Measurements from ENCODE around the gene CCDC60. TPM values are rescaled to one million over a fixed set of nuclear protein-coding genes. Genes with fewer than 3 reads are reported as not detected.

The CCDC60 gene
- total RNA-seq, 1 experiment from 2014 or later, result not detected

DNA sequence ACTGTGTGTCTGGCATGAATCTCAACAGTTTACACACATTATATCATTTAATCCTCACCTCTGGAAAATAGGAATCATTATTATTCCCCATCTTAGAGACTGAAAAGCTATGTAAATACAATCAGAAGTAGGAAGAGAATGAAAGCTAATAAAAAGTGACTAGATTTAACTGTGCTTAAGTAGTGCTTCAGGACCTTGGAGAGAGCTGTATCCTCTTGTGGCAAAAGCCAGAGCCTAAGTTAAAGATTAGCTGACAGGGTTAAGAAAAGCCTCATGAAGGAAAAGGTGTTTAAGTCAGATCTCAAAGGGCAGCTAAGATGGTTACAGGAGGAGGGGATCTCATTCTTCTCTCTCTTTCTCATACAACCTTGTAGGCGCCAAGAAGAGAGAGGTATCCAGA, 193.7 kb downstream of the CCDC60 start:
- no peak for DNase-seq (ENCODE audit: low read depth)

DNA sequence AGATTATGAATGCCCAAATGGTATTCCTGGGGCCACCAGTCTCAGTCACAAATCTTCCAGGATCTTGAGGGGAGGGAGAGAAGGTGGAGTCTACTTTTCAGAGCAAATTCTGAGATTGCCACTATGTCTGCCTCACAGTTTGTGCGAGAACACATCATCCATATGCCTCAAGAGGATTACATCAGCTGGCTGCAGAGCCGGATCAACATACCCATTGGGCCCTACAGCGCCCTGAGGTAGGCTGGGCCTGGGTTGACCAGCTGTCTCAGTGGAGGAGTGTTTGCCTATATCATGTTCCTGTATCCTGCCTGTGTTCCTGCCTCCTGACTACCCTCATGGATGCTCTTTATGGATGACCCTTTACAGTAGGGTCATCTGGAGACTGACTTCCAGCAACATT, 205.9 kb downstream of the CCDC60 start:
- DNase-seq (ENCODE audit: low read depth), result no peak

DNA sequence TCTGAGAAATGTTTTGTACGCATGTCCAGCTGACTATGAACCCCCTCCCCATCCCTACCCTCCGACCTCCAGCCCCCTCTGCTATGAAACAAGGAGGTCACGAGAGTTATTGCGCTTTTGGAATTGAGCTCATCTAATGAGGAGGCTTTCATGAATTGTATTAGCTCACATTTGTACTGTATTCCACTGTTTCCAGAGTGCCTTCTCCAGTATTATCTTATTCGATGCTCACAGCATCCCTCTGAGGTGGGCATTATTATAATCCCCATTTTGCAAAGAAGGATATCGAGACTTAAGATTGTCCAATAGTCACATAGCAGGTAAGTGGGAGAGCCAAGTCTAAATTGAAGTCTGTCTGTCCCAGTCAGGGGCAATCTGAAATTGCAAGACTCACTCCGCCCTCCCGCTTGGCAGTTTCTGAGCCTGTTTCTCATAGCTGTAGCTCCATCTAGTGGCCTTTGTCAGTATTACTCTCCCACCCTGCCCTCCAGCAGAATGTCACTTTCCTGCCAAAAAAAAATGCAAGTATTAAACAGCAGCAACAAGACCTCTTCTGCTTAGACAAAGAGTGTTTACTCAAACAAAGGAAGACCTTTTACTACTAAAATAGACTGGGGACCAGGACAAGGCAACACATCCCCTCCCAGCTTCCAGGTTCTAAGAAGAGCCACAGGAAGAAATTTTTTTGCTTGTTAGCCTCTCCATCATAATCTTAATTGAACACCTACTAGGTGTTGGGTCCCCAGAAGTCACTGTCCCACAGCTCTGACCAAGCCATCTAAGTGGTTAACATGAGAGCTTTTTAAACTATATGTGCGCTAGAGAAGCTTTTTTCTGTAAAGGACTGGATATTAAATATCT, 210.5 kb downstream of the CCDC60 start:
- peak; percentile 51 for DNase-seq (ENCODE audit: low read depth)

DNA sequence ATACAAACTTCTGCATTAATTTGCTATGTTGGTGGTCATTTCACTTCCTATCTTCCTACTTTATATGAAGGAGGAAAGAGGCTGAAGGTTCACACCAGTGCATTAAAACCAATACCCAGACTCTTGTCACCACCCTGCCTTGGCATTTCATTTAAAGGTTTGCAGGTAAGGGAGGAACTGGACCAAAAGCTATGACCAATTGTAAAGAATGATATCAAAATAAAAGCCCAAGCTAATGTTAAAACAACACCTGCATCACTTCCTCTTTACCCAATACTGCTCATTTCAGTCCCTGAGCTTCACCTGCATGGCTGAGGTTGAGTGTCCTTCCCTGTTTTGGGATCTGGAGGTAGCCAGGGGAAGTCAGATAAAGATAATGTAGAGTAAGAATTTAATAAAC, 211.8 kb downstream of the CCDC60 start:
- no peak for DNase-seq (ENCODE audit: low read depth)

DNA sequence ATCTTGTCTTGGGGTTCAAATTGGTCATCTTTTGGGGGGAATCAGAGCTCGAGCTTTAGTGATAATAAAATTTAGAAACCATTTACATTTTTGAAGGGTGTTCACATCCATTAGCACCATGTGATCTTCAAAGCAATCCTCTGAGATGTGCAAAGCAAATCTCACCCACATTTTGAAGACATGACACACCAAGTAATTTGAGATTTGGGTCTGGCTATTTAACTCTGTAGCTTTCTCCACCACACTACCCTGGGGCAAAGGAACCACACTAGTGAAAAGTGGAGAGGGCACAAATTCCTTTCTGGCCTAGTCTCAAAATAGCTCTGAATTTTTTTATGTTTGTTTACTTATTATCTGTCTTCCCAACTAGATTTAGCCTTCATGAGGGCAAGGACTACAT, 212.5 kb downstream of the CCDC60 start:
- DNase-seq (ENCODE audit: low read depth), result peak; percentile 10

DNA sequence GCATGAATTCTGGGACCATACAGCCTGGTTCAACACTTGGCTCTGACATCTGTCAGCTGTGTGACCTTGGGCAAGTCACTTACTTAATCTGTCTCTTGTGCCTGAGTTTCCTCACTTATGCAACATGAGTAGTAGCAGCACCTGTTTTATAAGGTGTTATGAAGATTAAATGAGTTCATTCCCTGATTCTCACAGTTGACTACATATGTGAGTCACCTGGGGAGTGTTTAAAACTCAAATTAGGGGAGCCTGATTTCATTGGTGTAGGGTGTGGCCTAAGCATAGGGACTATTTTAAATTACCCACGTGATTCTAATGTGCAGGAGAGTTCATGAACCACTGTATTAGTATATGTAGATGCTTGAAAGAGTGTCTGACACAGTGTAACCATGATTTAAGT, 222.3 kb downstream of the CCDC60 start:
- no peak for DNase-seq (ENCODE audit: low read depth)

DNA sequence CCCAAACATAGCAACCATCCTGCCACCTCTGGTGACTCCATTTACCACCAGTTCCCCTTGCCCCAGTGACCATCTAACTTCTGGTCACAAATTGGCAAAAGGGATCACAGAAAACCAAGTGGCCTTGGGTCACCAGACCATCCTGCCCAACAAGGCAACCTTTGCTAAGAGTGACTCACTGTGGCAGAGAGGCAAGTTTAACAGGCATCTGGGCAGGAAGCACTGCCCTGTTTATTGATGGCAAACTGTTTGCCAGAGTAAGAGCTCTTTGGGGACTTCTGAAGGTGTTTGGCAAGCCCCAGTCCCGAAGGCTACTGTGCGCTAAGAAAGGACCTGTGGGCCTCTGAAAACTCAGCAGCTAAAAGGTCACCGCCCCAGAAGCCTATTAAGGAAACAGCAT, 230.9 kb downstream of the CCDC60 start:
- DNase-seq (ENCODE audit: low read depth), result no peak

DNA sequence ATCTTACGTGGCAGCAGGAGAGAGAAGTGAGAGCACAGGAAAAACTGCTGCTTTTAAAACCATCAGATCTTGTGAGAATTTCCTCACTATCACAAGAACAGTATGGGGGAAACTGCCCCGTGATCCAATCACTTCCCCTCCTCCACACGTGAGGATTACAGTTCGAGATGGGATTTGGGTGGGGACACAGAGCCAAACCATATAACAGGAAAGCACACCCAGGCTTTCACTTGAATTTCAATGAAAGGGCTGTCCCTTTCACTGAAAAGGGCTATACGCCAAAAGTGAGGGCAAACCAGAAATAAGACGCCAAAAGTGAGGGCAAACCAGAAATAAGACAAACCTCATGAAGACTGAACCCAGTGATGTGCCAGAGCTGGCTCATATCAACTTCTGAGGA, 236.2 kb downstream of the CCDC60 start:
- no peak for DNase-seq (ENCODE audit: low read depth)

DNA sequence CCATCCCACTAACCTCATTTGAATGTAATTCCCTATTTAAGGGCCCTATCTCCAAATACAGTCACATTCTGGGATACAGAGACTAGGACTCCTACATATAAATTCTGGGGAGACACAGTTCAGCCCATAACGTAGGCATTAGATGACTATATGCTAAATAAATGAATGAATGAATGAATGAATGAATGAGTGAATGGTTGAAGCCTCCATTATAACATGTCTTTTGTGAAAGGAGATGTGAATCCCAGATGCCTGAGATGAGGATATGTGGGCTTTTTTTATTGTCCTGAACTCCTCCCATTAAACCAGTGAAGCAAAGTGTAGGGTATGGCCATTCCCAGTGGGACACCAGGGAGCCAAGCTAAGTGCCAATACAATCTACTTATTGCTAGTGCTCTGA, 238.6 kb downstream of the CCDC60 start:
- DNase-seq (ENCODE audit: low read depth), result no peak

DNA sequence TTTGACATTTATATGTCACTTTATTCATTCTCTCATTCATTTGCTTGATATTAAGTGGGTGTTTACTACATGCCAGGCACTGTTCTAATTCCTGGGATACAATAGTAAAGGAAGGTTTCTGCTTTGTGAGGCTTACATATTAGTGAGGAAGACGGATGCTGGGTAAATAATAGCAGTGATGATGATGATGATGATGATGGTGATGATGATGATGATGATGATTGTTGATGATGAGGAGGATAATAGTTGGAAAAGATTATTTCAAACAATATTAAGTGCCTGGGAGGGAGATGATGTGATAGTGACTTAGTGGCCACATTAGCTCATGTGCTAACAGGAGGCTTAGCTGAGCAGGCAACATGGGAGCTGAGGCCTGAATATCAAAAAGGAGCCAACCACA, 239.7 kb downstream of the CCDC60 start:
- DNase-seq (ENCODE audit: low read depth), result no peak

DNA sequence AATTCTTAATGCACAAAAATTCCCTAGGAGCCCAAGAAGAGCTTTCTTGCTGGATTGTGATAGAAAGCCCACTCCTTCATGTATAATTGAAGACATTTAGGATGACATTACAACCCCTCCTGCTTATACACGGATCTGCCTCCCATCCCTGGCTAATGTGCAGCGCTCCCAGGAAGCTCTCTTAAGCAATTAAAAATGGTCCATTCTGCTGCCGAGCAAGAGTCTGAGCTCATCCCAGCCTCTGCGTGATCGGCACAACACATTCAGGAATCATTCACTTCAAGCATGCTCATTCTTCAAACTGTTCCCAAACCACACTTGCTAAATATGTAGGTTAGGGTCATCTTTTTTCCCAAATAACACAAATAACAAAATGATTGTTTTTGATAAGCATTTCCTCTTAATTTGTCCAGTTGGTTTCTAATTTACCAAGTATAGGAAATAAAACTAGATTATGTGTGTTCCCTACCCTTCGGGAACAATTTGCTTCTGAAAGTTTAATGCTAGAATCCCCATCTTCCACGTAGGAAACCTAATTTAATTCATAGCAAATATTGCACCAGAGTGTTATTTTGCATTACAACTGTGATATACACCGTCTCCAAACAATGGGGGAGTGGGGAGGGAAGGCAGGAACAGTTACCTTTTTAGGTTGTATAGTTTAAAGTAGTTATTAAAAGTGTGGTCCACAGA, 241.7 kb downstream of the CCDC60 start:
- no peak for DNase-seq (ENCODE audit: low read depth)

DNA sequence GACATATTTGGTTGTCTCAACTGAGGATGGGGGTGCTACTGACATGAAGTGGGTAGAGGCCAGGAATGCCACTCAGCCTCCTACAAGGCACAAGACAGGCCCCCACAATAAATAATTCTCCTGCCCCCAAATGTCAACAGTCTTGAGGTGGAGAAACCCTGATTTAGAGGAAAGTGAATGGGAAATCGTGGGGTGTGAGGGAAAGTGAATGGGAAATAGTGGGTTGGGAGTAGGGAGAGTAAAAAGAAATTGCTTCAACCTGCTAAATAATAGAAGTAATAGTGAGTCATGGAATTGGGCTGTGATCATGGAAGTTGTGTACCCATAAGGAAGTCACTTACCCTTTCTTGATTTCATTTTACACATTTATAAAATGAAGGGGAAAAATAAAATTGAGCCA, 242.4 kb downstream of the CCDC60 start:
- no peak for DNase-seq (ENCODE audit: low read depth)

DNA sequence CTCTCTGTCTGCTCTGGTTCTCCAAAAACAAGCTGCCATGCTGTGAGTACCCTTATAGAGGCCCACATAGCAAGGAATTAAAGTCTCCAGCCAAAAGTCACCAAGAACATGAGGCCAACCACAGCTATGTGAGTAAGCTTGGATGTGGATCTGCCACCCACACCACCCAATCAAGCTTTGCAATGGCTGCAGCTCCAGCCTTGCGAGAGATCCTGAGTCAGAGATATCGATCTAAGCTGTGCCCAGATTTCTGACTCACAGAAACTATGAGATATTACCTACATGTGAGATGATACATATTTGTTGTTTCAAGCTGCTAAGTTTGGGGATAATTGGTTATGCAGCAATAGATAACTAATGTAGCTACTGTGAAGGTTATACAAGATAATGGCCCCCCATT, 243.6 kb downstream of the CCDC60 start:
- DNase-seq (ENCODE audit: low read depth), result peak; percentile 47

DNA sequence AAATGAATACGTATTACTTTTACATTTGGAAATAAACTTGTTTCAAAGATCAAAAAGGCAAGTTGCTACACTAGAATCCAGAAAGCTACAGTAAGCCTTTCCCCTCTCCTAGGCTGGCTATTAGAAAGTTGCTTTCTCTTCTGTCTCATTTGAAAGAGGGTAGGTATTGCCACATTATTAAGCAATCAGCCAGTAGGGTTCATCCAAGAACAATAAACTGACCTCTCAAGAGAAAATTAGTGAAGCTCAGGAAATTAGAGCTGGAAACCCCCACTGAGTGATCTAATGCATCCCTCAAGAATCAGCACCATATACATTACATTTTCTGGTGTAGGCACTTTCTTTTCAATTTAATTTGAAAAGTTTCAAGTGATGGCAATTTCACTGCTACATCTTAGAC, 254.6 kb downstream of the CCDC60 start:
- peak; percentile 18 for DNase-seq (ENCODE audit: low read depth)

DNA sequence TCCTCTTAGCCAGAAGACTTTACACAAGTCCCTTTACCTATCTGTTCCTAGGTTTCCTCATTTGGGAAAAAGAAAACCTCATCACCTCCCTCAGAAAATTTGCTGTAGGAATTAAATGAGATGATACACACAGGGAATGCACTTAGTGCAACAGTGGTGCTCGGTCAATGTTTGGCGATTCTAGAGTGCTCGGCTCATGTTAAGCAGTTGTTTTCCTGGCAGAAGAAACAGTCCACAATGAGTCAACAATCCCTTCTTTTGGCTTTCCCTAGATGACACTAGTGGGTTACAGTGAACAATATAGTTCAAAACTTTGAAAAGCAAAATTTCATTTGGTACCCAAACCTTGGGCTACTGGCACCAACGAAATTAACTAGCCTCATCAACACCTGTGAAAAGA, 255.1 kb downstream of the CCDC60 start:
- no peak for DNase-seq (ENCODE audit: low read depth)

Other genes with a start within 250 kb of the CCDC60 start
- gene HSPB8, start 155.8 kb upstream of the CCDC60 start, total RNA-seq (2014; rRNA removed; shearing (Covaris generic)), result 2.5 and 2.9 TPM in 2 replicates

All from RPMI7951 (cell line).